GM12873 (cell line): ENCODE measurements around the gene UBQLN1.

Source experiments
- TF ChIP-seq, protein P1 (sequence below): IDR thresholded peaks from 2 replicates; pipeline ENCODE4 v1.5.1; 2012; ENCODE audit warnings: low read depth, mild to moderate bottlenecking, moderate library complexity, low read length, control low read depth; ENCODE audit not compliant: insufficient read depth; ENCODE audit errors: missing control alignments

Gene UBQLN1

DNA sequence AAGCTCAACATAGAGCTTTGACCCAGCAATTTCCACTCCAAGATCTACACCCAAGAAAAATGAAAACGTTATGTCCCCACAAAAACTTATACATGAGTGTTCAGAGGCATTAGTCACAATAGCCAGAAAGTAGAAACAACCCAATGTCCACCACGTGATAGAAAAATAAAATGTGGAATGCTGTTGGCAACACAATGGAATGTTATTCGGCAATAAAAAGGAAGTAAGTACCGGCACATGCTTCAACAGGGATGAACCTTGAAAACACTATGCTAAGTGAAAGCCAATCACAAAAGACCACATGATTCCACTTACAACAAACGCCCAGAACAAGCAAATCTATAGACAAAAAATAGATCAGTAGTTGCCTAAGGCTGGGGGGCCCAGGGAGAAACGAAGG lies 6.0 kb downstream of the UBQLN1 start:
- TF ChIP-seq, protein P1, sequence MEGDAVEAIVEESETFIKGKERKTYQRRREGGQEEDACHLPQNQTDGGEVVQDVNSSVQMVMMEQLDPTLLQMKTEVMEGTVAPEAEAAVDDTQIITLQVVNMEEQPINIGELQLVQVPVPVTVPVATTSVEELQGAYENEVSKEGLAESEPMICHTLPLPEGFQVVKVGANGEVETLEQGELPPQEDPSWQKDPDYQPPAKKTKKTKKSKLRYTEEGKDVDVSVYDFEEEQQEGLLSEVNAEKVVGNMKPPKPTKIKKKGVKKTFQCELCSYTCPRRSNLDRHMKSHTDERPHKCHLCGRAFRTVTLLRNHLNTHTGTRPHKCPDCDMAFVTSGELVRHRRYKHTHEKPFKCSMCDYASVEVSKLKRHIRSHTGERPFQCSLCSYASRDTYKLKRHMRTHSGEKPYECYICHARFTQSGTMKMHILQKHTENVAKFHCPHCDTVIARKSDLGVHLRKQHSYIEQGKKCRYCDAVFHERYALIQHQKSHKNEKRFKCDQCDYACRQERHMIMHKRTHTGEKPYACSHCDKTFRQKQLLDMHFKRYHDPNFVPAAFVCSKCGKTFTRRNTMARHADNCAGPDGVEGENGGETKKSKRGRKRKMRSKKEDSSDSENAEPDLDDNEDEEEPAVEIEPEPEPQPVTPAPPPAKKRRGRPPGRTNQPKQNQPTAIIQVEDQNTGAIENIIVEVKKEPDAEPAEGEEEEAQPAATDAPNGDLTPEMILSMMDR: no peak

DNA sequence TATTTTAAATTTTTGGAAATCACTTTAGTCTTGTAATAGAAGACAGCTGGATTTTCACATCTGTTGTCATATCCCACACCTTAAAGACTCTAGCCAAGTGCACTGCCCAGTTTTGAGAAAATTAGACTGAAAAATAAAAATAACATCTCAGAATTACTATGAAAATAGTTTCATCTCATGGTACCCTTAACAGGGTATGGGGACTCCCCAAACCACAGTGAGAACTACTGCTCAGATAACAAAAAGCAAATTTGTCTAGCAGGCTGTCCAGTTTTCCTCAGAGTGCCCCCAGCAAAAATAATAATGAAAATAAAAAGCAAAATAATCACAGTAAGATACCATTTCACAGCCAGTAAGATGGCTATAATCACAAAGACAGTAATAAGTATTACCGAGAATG lies 6.5 kb downstream of the UBQLN1 start:
- TF ChIP-seq, protein P1: no peak

DNA sequence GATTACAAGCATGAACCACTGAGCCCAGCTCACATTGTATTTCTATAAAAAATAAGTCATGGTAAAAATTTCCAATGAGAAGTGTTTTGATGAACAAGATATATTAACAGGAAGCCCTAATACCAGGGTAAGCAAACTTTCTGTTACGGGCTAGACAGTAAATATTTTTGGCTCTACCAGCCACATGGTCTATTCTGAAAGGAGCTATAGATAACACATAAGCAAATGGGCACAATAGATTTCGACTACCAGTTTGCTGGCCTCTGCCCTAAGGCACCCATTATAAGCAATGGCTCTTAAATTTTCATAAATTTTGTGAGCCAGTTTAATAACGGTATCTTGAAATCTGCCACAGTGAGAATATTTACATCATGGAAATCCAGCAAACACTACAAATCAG lies 8.1 kb downstream of the UBQLN1 start:
- TF ChIP-seq, protein P1: no peak

DNA sequence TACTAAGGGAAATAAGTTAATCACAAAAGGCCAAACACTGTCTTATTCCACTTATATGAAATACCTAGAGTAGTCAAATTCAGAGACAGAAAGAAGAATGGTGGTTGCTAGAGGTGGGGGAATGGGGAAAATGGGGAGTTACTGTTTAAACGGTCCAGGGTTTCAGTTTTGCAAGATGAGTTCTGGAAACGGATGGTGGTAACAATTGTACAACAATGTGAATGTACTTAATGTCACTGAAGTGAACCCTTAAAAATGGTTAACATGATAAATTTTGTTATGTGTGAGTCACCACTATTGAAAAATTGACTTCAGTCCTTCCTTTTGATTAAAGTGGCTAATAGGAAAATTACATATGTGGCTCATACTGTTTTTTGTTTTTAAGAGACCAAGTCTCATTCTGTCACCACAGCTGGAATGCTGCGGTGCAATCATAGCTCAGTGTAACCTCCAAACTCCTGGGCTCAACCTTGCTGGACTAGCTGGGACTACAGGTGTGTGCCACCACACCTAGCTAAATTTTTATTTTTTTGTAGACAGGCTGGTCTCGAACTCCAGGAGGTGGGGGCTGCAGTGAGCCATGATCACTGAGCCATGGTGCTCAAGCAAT lies 8.7 kb downstream of the UBQLN1 start:
- TF ChIP-seq, protein P1: no peak

DNA sequence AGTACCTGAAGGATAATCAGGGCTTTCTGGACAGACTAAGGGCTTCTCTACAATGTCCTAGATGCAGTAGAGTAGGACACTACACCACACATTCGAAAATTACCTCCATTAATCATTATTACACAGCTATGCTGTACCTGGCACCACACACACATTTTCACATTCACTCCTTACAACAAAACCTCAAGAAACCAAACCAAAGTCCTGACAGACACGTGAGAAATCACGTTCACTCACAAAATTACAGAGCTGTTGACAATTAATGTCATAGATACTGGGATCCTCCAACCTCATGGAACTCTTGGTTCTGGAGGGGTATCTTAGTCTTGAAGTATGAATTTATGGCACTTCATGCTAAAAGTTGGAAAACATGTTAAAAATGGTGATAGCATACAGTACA lies 16.3 kb downstream of the UBQLN1 start:
- TF ChIP-seq, protein P1: no peak

DNA sequence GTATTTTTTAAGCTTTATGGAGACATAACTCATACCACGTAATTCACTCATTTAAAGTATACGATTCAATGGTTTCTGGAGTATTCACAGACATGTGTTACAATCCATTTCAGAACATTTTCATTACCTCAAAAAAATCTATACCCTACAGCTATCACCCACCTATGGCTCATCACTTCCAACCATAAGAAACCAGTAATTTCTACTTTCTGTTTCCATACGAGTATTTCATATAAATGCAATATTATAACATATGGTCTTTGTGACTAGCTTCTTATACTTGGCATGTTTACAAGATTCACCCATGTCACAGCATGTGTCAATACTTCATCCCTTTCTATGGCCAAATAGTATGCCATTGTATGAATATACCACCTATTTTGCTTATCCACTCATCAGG lies 18.8 kb downstream of the UBQLN1 start:
- TF ChIP-seq, protein P1: no peak

DNA sequence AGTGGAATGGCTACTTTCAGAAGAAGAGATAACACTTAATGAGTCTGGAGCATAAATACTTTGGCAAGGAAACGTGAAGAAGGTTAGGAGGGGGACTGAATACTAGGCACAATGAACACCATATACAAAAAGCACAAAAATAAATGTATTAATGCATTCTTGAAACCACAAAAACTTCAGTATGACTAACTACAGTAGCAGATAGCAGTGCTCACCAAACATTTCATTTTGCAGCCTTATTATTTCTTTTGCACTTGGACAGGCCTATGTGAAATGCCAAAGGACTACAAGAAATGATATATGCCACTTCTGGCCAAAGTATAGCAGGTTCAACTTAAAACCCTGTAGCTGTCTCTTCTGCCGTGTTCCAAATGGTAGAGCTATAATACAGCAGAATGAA lies 26.3 kb downstream of the UBQLN1 start:
- TF ChIP-seq, protein P1: no peak
